Embryonic facial prominence (tissue), 1 donor: ENCODE results near the gene FAF2.
"Not testable (repeated sequence)": the region's sequence is repeated elsewhere in the genome, so short reads cannot be mapped to it uniquely, and the experiment has no call there.

Experiments
- DNase-seq: peaks from one replicate; pipeline ENCODE4 v3.0.0-alpha.2; 2016; ENCODE audit errors: extremely low spot score

Gene FAF2

GRCh38 chr5:176416965-176417364 is 31.2 kb upstream of the FAF2 start:
- no peak for DNase-seq

GRCh38 chr5:176418251-176418650 is 29.9 kb upstream of the FAF2 start:
- DNase-seq = no peak

- DNase-seq = no peak
These were observed 28.1 kb upstream of the FAF2 start for GRCh38 chr5:176420086-176420485.

GRCh38 chr5:176420972-176421544 is 27.1 kb upstream of the FAF2 start:
- no peak for DNase-seq

GRCh38 chr5:176424181-176424580 is 24.0 kb upstream of the FAF2 start:
- DNase-seq = no peak

GRCh38 chr5:176425138-176425537 is 23.0 kb upstream of the FAF2 start:
- no peak for DNase-seq

GRCh38 chr5:176425791-176426190 is 22.4 kb upstream of the FAF2 start:
- no peak for DNase-seq

GRCh38 chr5:176426876-176427275 is 21.3 kb upstream of the FAF2 start:
- no peak for DNase-seq

GRCh38 chr5:176427971-176428370 is 20.2 kb upstream of the FAF2 start:
- DNase-seq = no peak

GRCh38 chr5:176429972-176430371 is 18.2 kb upstream of the FAF2 start:
- DNase-seq = no peak

- DNase-seq = no peak
These were observed 15.5 kb upstream of the FAF2 start for GRCh38 chr5:176432707-176433106.

- DNase-seq = no peak
These were observed 11.5 kb upstream of the FAF2 start for GRCh38 chr5:176436656-176437055.

GRCh38 chr5:176438959-176439757 is 9.0 kb upstream of the FAF2 start:
- no peak for DNase-seq

- DNase-seq = no peak
These were observed 7.1 kb upstream of the FAF2 start for GRCh38 chr5:176440927-176441706.

GRCh38 chr5:176441921-176442323 is 6.3 kb upstream of the FAF2 start:
- no peak for DNase-seq

- DNase-seq = not testable (repeated sequence)
These were observed 5.3 kb upstream of the FAF2 start for GRCh38 chr5:176442911-176443310.

- no peak for DNase-seq
These were observed 3.4 kb upstream of the FAF2 start for GRCh38 chr5:176444742-176445141.

GRCh38 chr5:176446028-176446665 is 2.0 kb upstream of the FAF2 start:
- DNase-seq = no peak

- no peak for DNase-seq
These were observed 1.1 kb upstream of the FAF2 start for GRCh38 chr5:176446884-176447590.

GRCh38 chr5:176447591-176447977 is 601 bp upstream of the FAF2 start:
- DNase-seq = peak; percentile 12

GRCh38 chr5:176450077-176450476 is 1.9 kb downstream of the FAF2 start:
- DNase-seq = no peak
